K562 (cell line): ENCODE measurements around the gene PARPBP. TPM values are rescaled to one million over a fixed set of nuclear protein-coding genes. Genes with fewer than 3 reads are reported as not detected.

ENCODE experiments used
- BRCA1 ChIP-seq, 2 experiments: fragments of 450-650 bp in 1 of 2; sonication (generic) in 1 of 2; formaldehyde crosslinking in 1 of 2; IDR thresholded peaks; 2 replicates each; pipeline versions ENCODE4 v1.5.0 to v1.6.1; 2017 to 2020; ENCODE audit warnings: mild to moderate bottlenecking in 1 of 2, missing genetic modification reagents in 1 of 2
- EGR1 ChIP-seq: fragments of 450-650 bp; conservative IDR thresholded peaks from 2 replicates; pipeline ENCODE4 v1.6.1; 2017; ENCODE audit warnings: mild to moderate bottlenecking
- HDAC3 ChIP-seq: fragments of 450-650 bp; IDR thresholded peaks from 2 replicates; pipeline ENCODE4 v1.6.1; 2018; ENCODE audit warnings: borderline replicate concordance, mild to moderate bottlenecking, moderate library complexity; ENCODE audit not compliant: partially characterized antibody
- MED1 ChIP-seq: sonication (generic); formaldehyde crosslinking; IDR thresholded peaks from 2 replicates; pipeline ENCODE4 v1.8.1; 2023; ENCODE audit warnings: missing genetic modification reagents, borderline replicate concordance
- PHB2 ChIP-seq: fragments of 450-650 bp; IDR thresholded peaks from 2 replicates; pipeline ENCODE4 v1.6.1; 2017; ENCODE audit warnings: low read depth
- STAT5A ChIP-seq: IDR thresholded peaks from 2 replicates; pipeline ENCODE4 v1.6.1; 2012; ENCODE audit warnings: low read length, inconsistent platforms, borderline replicate concordance
- ZBTB43 ChIP-seq: sonication (generic); formaldehyde crosslinking; IDR thresholded peaks from 2 replicates; pipeline ENCODE4 v1.8.0; 2023; ENCODE audit warnings: mild to moderate bottlenecking, missing genetic modification reagents
- ZNF175 ChIP-seq: fragments of 200-800 bp; sonication (Bioruptor generic); IDR thresholded peaks from 2 replicates; pipeline ENCODE4 v1.6.1; 2016; ENCODE audit warnings: low read depth, mild to moderate bottlenecking, missing genetic modification characterization, missing compliant biosample characterization
- polyA plus RNA-seq, 8 experiments: library from polyadenylated mRNA; depleted of rRNA in 4 of 8; stranded (reverse) in 5 of 8; unstranded in 3 of 8; fragments of >200 nt; fragmentation: Nextera tagmentation in 2 of 8; fragmentation: Illumina TruSeq in 1 of 8; extraction: Ambion mirVana in 2 of 8; extraction: Trizol in 1 of 8; gene quantifications; 2 replicates each; pipeline versions ENCODE4 v1.2.1 to v1.2.3, GENCODE V29; 2011 to 2014; ENCODE audit warnings: inconsistent platforms in 1 of 8, missing spikeins in 1 of 8
- total RNA-seq, 7 experiments: library from RNA; depleted of rRNA in 6 of 7; stranded (reverse); fragments of >200 nt in 6 of 7; fragmentation: Illumina TruSeq in 2 of 7; extraction: Trizol in 2 of 7; gene quantifications; 2 replicates each; pipeline versions ENCODE4 v1.2.1 to v1.2.3, GENCODE V29; 2011 to 2021; ENCODE audit warnings: low replicate concordance in 1 of 7
- TF ChIP-seq, protein P1 (sequence below): fragments of 450-650 bp; IDR thresholded peaks from 2 replicates; pipeline ENCODE4 v1.6.1; 2018; ENCODE audit not compliant: partially characterized antibody
- TF ChIP-seq, protein P2 (sequence below): fragments of 250-450 bp; sonication (Bioruptor Pico); IDR thresholded peaks from 2 replicates; pipeline ENCODE4 v1.5.0; 2021; ENCODE audit warnings: mild to moderate bottlenecking, borderline replicate concordance

The PARPBP gene
- total and polyA plus RNA-seq, 9 of the 15 experiments (the other 6 are each of a cell fraction or from before 2014, with no cell fraction given), result 26.1 to 62.5 (median 49.0) TPM

DNA sequence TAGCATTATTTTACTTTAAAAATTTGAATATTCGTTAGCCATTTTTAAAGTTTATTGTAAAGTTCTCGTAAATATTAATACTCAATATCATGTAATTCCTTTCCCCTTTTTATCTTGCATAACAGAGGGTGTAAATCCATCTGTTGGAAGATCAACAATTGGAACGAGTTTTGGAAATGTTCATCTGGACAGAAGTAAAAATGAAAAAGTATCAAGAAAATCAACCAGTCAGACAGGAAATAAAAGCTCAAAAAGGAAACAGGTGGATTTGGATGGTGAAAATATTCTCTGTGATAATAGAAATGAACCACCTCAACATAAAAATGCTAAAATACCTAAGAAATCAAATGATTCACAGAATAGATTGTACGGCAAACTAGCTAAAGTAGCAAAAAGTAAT, 75.8 kb downstream of the PARPBP start (continued):
- TF ChIP-seq, protein P1, sequence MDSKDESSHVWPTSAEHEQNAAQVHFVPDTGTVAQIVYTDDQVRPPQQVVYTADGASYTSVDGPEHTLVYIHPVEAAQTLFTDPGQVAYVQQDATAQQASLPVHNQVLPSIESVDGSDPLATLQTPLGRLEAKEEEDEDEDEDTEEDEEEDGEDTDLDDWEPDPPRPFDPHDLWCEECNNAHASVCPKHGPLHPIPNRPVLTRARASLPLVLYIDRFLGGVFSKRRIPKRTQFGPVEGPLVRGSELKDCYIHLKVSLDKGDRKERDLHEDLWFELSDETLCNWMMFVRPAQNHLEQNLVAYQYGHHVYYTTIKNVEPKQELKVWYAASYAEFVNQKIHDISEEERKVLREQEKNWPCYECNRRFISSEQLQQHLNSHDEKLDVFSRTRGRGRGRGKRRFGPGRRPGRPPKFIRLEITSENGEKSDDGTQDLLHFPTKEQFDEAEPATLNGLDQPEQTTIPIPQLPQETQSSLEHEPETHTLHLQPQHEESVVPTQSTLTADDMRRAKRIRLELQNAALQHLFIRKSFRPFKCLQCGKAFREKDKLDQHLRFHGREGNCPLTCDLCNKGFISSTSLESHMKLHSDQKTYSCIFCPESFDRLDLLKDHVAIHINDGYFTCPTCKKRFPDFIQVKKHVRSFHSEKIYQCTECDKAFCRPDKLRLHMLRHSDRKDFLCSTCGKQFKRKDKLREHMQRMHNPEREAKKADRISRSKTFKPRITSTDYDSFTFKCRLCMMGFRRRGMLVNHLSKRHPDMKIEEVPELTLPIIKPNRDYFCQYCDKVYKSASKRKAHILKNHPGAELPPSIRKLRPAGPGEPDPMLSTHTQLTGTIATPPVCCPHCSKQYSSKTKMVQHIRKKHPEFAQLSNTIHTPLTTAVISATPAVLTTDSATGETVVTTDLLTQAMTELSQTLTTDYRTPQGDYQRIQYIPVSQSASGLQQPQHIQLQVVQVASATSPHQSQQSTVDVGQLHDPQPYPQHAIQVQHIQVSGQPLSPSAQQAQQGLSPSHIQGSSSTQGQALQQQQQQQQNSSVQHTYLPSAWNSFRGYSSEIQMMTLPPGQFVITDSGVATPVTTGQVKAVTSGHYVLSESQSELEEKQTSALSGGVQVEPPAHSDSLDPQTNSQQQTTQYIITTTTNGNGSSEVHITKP, result no peak
- TF ChIP-seq STAT5A (no peak), MED1 (CRISPR knock-in tag) (no peak), BRCA1 (IDR thresholded peaks at IDR 0.05) (no peak), BRCA1 (CRISPR knock-in tag; IDR thresholded peaks at IDR 0.05) (no peak), ZBTB43 (CRISPR knock-in tag) (no peak), PHB2 (no peak), ZNF175 (CRISPR knock-in tag) (no peak), HDAC3 (no peak), EGR1 (no peak)
- TF ChIP-seq, protein P2, sequence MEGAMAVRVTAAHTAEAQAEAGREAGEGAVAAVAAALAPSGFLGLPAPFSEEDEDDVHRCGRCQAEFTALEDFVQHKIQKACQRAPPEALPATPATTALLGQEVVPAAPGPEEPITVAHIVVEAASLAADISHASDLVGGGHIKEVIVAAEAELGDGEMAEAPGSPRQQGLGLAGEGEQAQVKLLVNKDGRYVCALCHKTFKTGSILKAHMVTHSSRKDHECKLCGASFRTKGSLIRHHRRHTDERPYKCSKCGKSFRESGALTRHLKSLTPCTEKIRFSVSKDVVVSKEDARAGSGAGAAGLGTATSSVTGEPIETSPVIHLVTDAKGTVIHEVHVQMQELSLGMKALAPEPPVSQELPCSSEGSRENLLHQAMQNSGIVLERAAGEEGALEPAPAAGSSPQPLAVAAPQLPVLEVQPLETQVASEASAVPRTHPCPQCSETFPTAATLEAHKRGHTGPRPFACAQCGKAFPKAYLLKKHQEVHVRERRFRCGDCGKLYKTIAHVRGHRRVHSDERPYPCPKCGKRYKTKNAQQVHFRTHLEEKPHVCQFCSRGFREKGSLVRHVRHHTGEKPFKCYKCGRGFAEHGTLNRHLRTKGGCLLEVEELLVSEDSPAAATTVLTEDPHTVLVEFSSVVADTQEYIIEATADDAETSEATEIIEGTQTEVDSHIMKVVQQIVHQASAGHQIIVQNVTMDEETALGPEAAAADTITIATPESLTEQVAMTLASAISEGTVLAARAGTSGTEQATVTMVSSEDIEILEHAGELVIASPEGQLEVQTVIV, result no peak
